Endothelial cell (in vitro differentiated cells): Measurements from ENCODE around the gene CTNS. TPM values are rescaled to one million over a fixed set of nuclear protein-coding genes. Genes with fewer than 3 reads are reported as not detected.

ENCODE experiments used
- DNase-seq: peaks from one replicate; pipeline ENCODE4 v3.0.0; 2021; ENCODE audit warnings: low spot score
- H3K27ac Mint-ChIP-seq: one replicate; pipeline ENCODE4 v1.8.0; 2021; ENCODE audit warnings: mixed read lengths, inconsistent platforms; ENCODE audit not compliant: unreplicated experiment
- H3K27me3 Mint-ChIP-seq: one replicate; pipeline ENCODE4 v1.8.0; 2021; ENCODE audit warnings: mild to moderate bottlenecking, moderate library complexity, mixed read lengths, inconsistent platforms; ENCODE audit not compliant: unreplicated experiment
- H3K36me3 Mint-ChIP-seq: one replicate; pipeline ENCODE4 v1.8.0; 2021; ENCODE audit warnings: mild to moderate bottlenecking, low read depth, mixed read lengths, inconsistent platforms; ENCODE audit not compliant: unreplicated experiment
- H3K4me1 Mint-ChIP-seq: one replicate; pipeline ENCODE4 v1.8.0; 2021; ENCODE audit warnings: mild to moderate bottlenecking, mixed read lengths, inconsistent platforms; ENCODE audit not compliant: unreplicated experiment
- H3K4me3 Mint-ChIP-seq: one replicate; pipeline ENCODE4 v1.8.0; 2021; ENCODE audit warnings: mild to moderate bottlenecking, mixed read lengths, inconsistent platforms; ENCODE audit not compliant: unreplicated experiment
- H3K9me3 Mint-ChIP-seq: one replicate; pipeline ENCODE4 v1.8.0; 2021; ENCODE audit warnings: mixed read lengths, inconsistent platforms; ENCODE audit not compliant: unreplicated experiment
- total RNA-seq: library from RNA; stranded (reverse); fragmentation: NEBNext Ultra II Directional; extraction: Animal tissue kit (Norgen Biotek cat#: 25700); gene quantifications from one replicate; pipeline ENCODE4 v1.2.1, GENCODE V29; 2021; ENCODE audit not compliant: unreplicated experiment
- TF ChIP-seq, protein P1 (sequence below): fragments of 200-600 bp; sonication (generic); IDR thresholded peaks from one replicate; pipeline ENCODE4 v1.5.0; 2021; ENCODE audit warnings: antibody characterized with exemption; ENCODE audit not compliant: unreplicated experiment

CTNS gene
- total RNA-seq, 1 donor from 2014 or later, result 17.5 TPM

DNA sequence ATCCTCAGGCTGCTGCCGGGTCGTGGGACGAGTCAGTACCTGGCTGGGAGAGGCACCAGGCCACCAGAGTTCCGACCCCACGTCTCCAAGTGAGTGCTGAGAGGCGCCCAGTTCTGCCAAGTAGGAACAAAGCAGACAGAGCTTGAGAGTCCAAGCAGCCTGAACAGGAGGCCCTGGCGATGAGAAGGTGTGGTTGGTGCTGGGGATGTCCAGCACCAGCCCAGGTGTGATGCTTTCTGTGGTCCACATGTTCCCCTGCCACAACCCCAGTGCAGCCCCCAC lies 21.0 kb downstream of the CTNS start:
- Mint-ChIP-seq H3K27ac (no peak overlapping the region), H3K9me3 (no peaks in the 10 kb centered on the region), H3K4me1 (no peaks in the 10 kb centered on the region), H3K36me3 (no peaks in the 10 kb centered on the region), H3K4me3 (no peak overlapping the region), H3K27me3 (peaks cover 8% of the 10 kb centered on the region)
- no peak for DNase-seq
- TF ChIP-seq, protein P1, sequence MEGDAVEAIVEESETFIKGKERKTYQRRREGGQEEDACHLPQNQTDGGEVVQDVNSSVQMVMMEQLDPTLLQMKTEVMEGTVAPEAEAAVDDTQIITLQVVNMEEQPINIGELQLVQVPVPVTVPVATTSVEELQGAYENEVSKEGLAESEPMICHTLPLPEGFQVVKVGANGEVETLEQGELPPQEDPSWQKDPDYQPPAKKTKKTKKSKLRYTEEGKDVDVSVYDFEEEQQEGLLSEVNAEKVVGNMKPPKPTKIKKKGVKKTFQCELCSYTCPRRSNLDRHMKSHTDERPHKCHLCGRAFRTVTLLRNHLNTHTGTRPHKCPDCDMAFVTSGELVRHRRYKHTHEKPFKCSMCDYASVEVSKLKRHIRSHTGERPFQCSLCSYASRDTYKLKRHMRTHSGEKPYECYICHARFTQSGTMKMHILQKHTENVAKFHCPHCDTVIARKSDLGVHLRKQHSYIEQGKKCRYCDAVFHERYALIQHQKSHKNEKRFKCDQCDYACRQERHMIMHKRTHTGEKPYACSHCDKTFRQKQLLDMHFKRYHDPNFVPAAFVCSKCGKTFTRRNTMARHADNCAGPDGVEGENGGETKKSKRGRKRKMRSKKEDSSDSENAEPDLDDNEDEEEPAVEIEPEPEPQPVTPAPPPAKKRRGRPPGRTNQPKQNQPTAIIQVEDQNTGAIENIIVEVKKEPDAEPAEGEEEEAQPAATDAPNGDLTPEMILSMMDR, result no peak

DNA sequence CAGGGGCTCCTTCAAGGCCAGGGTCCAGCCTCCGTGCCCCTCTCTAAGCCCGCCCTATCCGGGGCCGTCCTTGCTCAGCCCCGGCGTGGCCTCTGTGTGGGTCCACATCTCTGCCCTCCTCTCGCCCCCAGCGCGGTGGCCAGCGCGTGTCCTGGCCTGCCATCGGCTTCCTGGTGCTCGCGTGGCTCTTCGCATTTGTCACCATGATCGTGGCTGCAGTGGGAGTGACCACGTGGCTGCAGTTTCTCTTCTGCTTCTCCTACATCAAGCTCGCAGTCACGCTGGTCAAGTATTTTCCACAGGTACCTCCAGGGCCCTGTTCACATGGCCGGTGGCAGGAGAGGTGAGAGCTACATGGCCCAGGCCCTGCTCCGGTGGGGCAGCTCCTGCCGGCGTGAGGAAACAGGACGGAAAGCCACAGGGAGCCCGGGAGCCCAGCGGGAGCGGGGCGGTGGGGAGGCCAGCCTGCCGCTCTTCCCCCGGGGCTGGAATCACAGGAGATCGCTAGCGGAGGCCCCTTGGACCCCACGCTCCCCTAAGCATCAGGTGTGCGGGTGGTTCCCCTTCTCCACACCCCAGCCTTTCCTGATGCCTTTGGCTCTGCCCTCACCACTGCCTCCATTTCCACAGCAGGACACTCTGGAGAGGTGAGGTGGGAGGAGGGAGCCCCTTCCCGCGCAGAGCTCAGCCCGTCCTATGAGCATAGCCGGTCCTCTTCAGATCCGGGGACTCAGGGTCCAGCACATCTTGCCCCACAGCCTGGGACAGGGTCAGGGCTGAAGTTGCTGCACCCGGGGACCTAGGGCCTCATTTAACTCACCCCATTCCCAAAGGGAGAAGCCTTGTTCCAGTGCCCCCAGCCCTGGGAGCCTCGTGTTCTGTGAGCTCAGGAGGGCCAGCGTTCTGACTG lies 21.6 kb downstream of the CTNS start:
- Mint-ChIP-seq H3K4me1 (no peaks in the 10 kb centered on the region), H3K27ac (no peak overlapping the region), H3K9me3 (no peaks in the 10 kb centered on the region), H3K36me3 (peaks cover 4% of the 10 kb centered on the region), H3K27me3 (peaks cover 8% of the 10 kb centered on the region), H3K4me3 (no peak overlapping the region)
- DNase-seq, result no peak
- TF ChIP-seq, protein P1, result no peak

DNA sequence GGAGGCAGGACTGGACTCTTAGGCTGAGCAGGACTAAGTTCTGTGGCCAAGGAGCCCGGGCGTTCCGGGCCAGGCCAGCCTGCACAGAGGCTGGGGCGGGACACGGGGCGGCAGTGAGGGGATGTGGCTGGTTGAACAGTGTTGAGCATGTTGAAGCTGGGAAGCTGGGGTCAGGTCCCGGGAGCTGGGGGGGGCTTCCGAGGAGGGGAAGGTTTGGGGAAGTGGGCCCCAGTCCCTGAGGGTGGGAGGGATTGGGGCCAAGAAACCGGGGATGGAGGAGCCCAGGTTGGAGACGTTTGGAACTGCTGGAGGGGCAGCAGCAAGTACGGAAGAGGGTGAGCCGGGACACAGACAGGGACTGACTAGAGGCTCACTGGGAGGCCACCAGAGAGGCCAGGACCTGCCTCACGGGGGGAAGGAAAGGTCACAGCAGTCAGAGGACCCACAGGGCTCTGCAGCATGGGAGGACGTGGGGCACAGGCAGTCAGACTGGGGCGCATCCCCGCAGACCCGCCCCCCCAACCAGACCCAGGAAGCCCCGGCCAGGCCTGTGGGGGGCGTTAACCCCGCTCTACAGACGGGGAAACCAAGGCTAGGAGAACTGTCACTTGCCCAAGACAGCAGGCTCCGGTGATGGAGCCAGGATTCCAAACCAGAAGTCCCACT lies 22.4 kb downstream of the CTNS start:
- TF ChIP-seq, protein P1, result no peak

DNA sequence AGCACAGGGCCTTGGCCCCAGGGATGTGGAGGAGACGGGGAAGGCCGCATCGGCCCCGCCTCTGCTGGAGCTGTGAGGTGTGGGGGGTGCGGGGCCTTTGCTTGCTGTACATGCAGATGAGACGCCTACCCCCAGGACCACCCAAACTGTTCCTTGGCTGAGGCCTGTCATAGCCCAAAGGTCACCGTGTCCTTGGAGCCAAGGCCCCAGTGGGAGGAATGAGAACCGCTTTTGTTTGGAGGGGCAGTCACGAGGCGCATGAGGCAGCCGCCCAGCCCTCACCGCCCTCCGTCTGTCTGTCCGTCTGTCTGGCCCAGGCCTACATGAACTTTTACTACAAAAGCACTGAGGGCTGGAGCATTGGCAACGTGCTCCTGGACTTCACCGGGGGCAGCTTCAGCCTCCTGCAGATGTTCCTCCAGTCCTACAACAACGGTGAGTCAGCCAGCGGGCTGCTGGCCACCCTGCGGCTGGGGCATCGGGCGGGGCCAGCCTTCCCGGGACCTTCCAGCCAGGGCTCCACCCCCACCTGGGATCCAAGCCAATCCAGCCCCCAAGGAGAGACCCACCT lies 23.1 kb downstream of the CTNS start:
- Mint-ChIP-seq H3K4me3 (no peak overlapping the region), H3K27ac (no peak overlapping the region)
- DNase-seq, result no peak

More for the DNA sequence above, 22.4 kb downstream of the CTNS start:
- H3K27me3 Mint-ChIP-seq, result peaks cover 10% of the 10 kb centered on the region
- H3K27ac Mint-ChIP-seq, result no peak overlapping the region
- no peaks in the 10 kb centered on the region for H3K4me1 Mint-ChIP-seq
- no peak for DNase-seq
- H3K36me3 Mint-ChIP-seq, result peaks cover 5% of the 10 kb centered on the region
- H3K4me3 Mint-ChIP-seq, result no peak overlapping the region
- H3K9me3 Mint-ChIP-seq, result no peaks in the 10 kb centered on the region

More for the DNA sequence above, 23.1 kb downstream of the CTNS start:
- peaks cover 11% of the 10 kb centered on the region for H3K36me3 Mint-ChIP-seq
- H3K27me3 Mint-ChIP-seq, result peaks cover 10% of the 10 kb centered on the region
- TF ChIP-seq, protein P1, result no peak
- no peaks in the 10 kb centered on the region for H3K4me1 Mint-ChIP-seq
- H3K9me3 Mint-ChIP-seq, result no peaks in the 10 kb centered on the region
